HL-60/S4 treated with phorbol 12-myristate 13-acetate at 8.2 ng/mL for 4 days and 3 days (cell line): ENCODE data around the gene PPTC7.
"Not testable (repeated sequence)": the region's sequence is repeated elsewhere in the genome, so short reads cannot be mapped to it uniquely, and the experiment has no call there.

Experiments
- in situ Hi-C: fragments of 300-500 bp; cut with MboI; formaldehyde crosslinking; loops from 2 replicates; pipeline ENCODE4 v1.15.0; 2022; ENCODE audit warnings: low sequenced_read_pairs

Gene PPTC7, protein sequence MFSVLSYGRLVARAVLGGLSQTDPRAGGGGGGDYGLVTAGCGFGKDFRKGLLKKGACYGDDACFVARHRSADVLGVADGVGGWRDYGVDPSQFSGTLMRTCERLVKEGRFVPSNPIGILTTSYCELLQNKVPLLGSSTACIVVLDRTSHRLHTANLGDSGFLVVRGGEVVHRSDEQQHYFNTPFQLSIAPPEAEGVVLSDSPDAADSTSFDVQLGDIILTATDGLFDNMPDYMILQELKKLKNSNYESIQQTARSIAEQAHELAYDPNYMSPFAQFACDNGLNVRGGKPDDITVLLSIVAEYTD

DNA sequence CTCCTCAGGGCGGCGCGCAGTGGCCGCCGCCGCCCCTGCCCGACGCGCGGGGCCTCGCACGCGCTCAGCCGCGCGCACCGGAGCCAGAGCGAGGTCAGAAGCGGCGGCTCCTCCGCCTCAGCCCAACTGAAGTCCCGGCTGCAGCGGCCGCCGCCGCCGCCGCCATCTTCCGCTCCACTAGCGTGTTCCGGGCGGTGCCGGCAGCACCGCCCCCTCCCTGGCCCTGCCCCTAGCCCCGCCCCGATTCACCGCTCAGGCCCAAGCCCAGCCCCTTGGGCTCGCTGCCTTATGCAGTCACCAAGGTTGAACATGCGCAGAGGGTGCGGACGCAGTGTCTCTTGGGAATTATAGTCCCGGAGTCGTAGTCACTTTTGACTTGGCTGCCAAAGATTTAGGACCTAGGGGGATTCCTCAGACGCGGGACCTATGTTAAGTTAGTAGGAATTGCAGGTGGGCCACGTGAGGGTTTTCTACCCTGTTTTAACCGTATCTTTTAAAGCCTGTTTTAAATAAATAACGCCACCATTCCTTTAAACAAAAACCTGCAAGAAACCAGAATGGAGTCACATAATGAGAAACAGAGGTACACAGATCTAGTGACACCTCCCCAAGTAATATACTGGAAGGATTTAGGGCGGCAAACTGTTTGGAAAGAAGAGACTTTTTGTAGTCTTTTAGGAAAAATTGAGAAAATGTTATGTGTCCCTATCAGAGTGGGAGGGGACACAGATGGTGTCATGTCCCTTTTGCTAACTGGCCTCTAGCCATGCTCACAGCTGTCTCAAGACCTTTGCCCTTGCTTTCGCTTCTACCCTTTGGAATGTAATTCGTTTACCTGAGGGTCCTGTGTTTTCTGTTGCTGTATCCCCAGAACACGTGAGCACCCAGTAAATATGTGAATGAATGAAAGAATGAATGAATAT, at the start of gene PPTC7:
Gene PPTC7, minus strand, starts transcription at position 182 of the 923 bp plus-strand sequence. CDS start 287 bp downstream, outside the sequence.
- in situ Hi-C loops = no loop called here

GRCh38 chr12:110627500-110628195, 44.5 kb upstream of the PPTC7 start:
- in situ Hi-C loops = no loop called here

DNA sequence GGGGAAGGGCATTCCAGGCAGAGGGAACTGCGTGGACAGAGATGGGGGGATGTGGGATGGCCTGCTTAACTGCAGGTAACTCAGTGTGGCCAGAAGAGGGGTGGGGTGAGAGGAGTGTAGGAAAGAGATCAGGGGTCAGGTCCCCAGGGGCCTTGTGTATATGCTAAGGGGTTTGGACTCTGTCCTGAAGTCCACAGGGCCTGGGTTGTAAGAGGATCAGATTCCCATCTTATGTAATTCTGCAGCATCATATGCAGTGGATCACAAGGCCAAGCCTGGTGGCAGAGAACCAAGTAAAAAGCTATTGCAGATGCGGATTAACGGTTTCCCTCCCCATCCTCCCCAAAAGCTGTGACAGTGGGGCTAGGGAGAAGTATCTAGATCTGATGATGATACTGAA, 39.5 kb upstream of the PPTC7 start:
- in situ Hi-C loops = no loop called here

GRCh38 chr12:110619534-110619953, 36.4 kb upstream of the PPTC7 start:
- in situ Hi-C loops = no loop called here

DNA sequence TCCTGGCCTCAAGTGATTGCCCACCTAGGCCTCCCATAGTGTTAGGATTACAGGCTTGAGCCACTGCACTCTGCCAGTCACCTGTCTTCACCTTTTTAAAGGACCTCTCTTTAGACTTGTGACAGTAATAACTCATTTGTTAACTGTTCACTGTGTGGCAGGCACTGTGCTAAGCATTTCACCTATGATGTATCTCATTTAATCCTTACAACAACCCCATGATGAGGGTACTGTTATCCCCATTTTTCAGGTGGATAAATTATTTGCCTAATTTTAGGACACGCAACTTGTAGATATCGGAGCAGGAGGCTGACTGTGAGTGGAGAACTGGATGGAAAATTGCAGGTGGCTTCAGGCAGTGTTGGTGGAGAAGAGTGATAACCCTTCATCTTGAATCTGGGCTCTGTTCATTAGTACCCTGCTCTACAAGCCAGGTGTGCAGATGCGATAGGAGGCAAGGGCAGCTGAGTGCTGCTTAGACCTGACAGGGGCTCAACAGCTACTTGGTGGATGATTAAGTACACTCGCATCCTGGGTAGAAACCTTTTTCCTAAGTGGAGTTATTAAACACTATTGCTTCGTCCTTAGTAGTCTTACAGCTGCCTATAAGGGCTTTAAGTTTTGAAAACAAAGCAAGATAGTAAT, 33.5 kb upstream of the PPTC7 start:
- in situ Hi-C loops = no loop called here

DNA sequence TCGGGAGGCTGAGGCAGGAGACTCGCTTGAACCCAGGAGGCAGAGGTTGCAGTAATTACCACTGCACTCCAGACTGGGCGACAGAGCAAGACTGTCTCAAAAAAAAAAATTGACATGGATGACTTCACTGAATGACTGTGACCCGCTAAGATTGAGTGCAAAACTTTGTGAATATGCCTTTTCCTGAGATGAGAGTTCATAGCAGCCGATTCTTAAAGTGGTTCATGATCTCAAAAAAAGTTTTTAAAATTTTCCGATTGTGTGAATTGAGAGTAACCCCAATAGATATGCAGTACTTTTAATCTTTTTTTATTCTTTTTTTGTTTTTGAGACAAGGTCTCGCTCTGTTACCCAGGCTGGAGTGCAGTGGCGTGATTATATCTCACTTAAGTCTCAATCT, 32.1 kb upstream of the PPTC7 start:
- in situ Hi-C loops = no loop called here

GRCh38 chr12:110613771-110614684, 30.9 kb upstream of the PPTC7 start, which contains the start of gene TCTN1:
Gene TCTN1 (plus strand): TSS chr12:110614129. CDS start chr12:110614183, 54 bp downstream.
- in situ Hi-C loops = no loop called here

DNA sequence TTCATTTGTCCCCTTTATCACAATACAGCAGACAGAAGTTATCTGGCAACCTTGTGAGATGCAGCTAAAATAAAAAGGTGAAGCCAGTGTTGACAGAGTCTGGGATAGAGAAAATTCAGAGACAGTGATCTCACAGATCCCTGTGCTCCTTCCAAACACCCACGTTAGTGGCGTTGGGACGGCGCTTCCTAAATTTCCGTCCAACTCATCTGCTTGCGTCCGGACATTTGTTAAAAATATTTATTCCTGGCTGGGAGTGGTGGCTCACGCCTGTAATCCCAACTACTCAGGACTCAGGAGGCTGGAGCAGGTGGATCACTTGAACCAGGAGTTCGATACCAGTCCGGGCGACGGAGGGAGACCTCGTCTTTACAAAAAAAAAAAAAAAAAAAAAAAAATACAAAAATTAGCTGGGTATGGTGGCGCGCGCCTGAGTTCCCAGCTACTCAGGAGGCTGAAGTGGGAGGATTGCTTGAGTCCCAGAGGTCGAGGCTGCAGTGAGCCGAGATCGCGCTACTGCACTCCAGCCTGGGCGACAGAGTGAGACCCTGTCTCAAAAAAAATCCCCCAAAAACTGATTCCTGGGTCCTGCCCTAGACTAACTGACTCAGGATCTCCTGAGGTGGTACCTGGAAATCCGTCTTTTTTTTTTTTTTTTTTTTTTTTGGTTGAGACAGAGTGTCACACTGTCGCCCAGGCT, 30.1 kb upstream of the PPTC7 start:
- in situ Hi-C loops = no loop called here

DNA sequence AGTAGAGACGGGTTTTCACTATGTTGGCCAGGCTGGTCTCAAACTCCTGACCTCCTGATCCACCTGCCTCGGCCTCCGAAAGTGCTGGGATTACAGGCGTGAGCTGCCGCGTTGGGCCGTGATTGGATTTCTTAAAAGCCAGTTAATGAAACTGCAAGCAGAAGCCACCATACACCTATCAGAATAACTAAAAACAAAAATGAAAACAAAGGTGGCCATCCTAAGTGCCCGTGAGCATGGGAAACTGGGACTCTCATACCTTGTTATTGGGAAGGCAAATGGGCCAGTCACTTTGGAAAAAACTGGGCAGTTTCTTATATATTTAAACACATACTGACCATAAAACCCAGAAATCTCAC, 23.1 kb upstream of the PPTC7 start:
- in situ Hi-C loops = loop anchor here (10.0 kb wide), 1 partner anchor 219 kb away; no protein-coding TSS in a partner anchor

GRCh38 chr12:110602085-110602814, 19.1 kb upstream of the PPTC7 start:
- in situ Hi-C loops = loop anchor here (10.0 kb wide), 1 partner anchor 223 kb away; no protein-coding TSS in a partner anchor

DNA sequence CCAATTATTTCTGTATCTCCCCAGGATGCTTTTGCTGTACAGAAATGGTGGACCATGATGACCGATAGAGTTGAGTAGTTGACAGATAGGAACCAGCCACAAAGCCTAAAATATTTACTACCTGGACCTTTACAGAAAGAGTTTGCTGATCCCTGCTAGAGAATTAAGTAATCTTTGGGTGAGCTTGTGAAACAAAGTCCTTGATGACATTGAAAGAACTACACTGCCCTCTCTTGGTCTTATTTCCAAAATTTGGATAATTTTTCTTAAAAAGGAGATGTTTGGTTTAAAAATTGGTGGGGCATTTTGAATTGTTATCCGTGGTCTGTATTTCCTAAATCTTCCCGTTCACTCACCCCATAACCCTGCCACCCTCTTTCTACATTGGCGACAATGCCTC, 17.1 kb upstream of the PPTC7 start:
- in situ Hi-C loops = loop anchor here (10.0 kb wide), 1 partner anchor 225 kb away; no protein-coding TSS in a partner anchor

DNA sequence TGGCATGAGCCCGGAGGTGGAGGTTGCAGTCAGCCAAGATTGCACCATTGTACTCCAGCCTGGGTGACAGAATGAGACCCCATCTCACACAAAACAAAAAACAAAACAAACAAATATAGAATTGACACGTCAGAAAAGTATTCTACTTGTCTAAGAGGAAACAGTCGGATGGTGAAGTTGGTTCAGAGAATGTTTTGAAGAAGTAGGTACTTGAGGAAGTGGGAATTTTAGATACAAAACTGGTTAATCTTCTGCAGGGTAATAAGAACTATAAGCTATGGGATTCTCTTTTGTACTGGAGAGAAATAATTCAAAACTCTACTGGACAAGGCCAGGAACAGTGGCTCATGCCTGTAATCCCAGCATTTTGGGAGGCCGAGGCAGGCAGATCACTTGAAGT, 16.2 kb upstream of the PPTC7 start:
- in situ Hi-C loops = no loop called here

GRCh38 chr12:110597885-110598284, 14.8 kb upstream of the PPTC7 start:
- in situ Hi-C loops = no loop called here

GRCh38 chr12:110592919-110593318, 9.8 kb upstream of the PPTC7 start:
- in situ Hi-C loops = not testable (repeated sequence)

DNA sequence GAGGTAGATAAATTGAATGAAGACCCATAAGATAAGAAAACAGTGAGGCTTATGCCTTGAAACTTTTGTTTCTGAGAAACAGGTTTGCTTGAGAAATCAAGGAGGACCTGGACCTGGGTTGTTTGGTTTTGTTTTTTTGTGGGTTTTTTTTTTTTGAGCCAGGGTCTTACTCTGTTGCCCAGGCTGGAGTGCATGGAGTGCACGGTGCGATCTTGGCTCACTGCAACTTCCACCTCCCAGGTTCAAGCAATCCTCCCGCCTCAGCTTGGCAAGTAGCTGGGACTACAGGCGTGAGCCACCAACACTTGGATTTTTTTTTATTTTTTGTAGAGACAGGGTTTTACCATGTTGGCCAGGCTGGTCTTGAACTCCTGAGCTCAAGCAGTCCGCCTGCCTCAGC, 9.0 kb upstream of the PPTC7 start:
- in situ Hi-C loops = no loop called here

DNA sequence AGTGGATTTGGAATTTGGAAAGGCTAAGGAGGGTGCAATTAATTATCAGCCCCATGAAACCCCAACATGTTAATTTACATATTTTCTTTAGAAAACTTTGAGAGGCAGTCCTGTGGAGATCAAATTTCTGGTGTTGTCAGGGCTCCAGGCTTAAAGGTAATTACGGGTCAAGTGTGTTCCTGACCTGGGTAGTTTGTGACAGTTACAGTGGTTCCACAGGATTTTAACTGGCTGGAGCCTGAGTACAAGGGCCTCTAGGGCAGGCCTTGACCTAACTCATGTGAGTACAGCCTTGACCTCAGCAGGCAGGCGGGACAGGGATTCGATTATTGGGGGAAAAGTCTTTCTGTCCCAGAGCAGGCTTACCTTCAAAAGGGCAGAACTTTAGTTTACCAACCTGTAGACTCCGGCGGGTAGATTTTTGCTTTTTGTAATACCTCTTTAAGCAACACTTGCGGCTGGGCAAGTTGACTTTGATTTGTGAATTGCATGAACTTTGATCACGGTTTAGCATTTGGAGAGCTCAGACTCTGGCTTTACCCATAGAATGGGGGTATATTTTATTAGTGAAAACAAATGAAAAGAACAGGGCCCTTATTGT, 8.4 kb upstream of the PPTC7 start:
- in situ Hi-C loops = no loop called here

DNA sequence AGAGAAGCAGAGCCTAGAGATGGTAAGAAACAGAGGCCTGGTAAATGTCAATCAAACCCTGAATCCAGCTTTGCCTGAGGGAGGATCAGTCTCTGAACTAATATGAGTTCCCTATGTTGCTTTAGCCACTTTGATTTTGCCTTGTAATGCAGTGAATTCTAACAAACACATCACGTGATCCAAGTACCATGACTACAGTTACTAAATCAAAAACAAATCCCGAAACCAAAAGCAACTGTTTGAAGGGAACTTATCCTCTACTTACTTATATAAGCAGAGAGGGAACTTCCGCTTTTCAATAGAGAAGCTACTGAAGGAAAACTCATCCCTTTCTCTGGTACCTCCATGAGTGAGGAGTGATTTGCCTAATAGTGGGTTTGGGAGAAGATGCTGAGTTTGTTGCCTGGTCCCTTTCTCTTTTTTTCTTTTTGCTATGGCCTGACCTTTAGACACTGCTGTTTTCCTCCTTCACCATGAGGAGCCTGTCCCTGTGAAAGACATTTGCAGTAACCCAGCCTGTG, 7.7 kb upstream of the PPTC7 start:
- in situ Hi-C loops = no loop called here

- in situ Hi-C loops = no loop called here
Measured at GRCh38 chr12:110590059-110590458, 6.9 kb upstream of the PPTC7 start.
